Measurements from ENCODE around the gene TAF1B. TPM values are rescaled to one million over a fixed set of nuclear protein-coding genes. Genes with fewer than 3 reads are reported as not detected.

The TAF1B gene
- 46.5 TPM for total RNA-seq

DNA sequence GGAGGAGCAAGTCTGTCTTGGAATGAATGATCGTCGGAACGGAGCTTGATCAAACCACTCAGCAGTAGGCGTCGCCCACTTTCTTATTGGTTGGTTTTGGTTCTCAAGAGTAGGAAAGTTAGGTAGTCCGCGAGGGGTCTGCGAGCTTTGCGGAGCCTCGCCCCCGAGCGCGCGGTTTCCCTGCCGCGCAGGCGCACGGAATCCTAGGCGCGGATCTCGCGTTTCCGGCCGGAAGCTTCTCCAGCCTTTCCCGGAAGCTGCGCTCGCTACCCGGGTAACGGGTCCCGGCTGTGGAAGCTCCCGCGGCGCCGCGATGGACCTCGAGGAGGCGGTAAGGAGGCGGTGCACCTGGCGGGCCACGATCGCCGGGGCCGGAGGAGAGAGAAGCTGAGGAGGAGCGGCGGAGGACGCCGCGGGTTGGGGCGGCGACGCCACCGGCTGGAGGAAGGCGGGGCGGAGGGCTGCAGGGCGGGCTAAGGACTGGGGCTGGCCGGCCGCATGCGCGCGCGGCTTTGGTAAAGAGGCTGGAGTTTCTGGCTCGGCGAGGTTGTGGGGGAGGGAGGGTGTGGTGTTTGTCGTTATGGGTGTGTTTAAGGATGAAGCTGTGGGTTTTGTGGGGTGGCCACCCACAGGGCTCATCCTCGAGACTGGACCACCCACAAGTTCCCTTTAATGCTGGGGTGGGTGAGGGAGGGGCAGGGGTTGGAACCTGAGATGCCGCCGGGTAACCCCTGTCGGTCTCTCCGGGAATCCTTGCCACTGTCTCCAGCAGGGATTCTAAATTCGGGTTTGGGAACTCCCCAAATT is at the start of gene TAF1B:
Gene TAF1B (plus strand): TSS at position 246 of the 807 bp plus-strand sequence. CDS start 68 bp downstream, at position 314.

DNA sequence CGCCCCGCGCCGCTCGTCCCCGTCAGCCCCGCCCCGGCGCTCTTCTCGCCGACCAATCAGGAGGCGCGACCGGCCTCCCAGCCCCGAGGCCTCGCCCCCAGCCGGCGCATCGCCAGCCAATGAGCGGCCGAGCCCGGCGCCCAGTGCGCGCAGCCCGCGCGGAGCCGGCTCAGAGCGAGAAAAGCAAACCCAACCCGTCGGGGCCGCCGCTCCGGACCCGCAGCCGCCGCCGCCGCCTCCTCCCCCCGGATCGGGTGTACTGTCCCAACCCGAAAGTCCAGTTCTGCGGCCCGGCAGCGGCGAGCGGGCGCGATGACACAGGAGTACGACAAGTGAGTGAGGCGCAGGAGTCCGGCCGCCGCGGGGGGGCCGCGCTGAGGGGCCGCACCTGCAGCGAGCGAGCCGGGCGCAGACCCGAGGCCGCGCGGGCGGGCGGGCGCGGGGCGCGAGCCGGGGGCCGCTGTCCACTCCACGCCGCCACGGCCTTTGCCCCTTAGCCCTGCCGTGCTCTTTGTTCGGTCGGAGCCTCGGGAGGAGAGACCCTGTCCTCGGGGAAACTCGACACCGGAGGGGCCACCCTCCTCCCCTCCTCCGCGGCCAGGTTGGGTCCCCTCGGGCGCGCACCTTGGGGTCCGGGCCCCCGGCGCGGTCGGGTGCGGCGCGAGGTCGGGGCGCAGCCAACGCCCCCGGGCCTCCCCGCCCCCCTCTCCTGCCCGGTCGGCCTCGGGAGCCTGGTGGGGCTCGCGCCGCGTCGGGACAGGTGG is 108.4 kb downstream of the TAF1B start, which contains the start of gene GRHL1:
Gene GRHL1 (plus strand): TSS at position 172 of the 764 bp plus-strand sequence. CDS start 141 bp downstream, at position 313.

Other genes with a start within 250 kb of the TAF1B start
- gene YWHAQ, start 212.5 kb upstream of the TAF1B start, total RNA-seq, result 314 TPM
- 12.4 TPM for gene GRHL1, start 108.2 kb downstream of the TAF1B start, total RNA-seq
- gene KLF11, start 200.1 kb downstream of the TAF1B start, total RNA-seq, result 23.7 TPM
- gene CYS1, start 236.9 kb downstream of the TAF1B start, total RNA-seq, result 9.7 TPM

Data from camera-type eye (tissue), 1 donor.